ENCODE results near the gene ZNF267. TPM values are rescaled to one million over a fixed set of nuclear protein-coding genes. Genes with fewer than 3 reads are reported as not detected.
"Not testable (repeated sequence)": the region's sequence is repeated elsewhere in the genome, so short reads cannot be mapped to it uniquely, and the experiment has no call there.

ZNF267 gene
- total and polyA plus RNA-seq, 2 experiments from 2014 or later = 8.7 to 16.7 TPM

- Histone ChIP-seq H3K36me3 (peaks cover 15% of the 10 kb centered on the region), H3K9me3 (ENCODE audit: low read depth) (no peaks in the 10 kb centered on the region), H3K4me3 (no peak overlapping the region), H3K4me1 (ENCODE audit: low read depth) (no peaks in the 10 kb centered on the region), H3K27me3 (no peaks in the 10 kb centered on the region), H3K27ac (no peak overlapping the region)
- DNase-seq (ENCODE audit: low read depth in 1 of 2, low spot score in 1 of 2) = no peak
- TF ChIP-seq, protein P1, sequence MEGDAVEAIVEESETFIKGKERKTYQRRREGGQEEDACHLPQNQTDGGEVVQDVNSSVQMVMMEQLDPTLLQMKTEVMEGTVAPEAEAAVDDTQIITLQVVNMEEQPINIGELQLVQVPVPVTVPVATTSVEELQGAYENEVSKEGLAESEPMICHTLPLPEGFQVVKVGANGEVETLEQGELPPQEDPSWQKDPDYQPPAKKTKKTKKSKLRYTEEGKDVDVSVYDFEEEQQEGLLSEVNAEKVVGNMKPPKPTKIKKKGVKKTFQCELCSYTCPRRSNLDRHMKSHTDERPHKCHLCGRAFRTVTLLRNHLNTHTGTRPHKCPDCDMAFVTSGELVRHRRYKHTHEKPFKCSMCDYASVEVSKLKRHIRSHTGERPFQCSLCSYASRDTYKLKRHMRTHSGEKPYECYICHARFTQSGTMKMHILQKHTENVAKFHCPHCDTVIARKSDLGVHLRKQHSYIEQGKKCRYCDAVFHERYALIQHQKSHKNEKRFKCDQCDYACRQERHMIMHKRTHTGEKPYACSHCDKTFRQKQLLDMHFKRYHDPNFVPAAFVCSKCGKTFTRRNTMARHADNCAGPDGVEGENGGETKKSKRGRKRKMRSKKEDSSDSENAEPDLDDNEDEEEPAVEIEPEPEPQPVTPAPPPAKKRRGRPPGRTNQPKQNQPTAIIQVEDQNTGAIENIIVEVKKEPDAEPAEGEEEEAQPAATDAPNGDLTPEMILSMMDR (IDR thresholded peaks at IDR 0.05; ENCODE audit: low read depth, low read length) = no peak
Observed at GRCh38 chr16:31899505-31899904, 25.9 kb downstream of the ZNF267 start.

GRCh38 chr16:31904571-31904970 is 31.0 kb downstream of the ZNF267 start:
- H3K4me3 ChIP-seq; DNase-seq (ENCODE audit: low read depth in 1 of 2, low spot score in 1 of 2); H3K4me1 ChIP-seq (ENCODE audit: low read depth); H3K36me3 ChIP-seq; H3K27me3 ChIP-seq; H3K9me3 ChIP-seq (ENCODE audit: low read depth); H3K27ac ChIP-seq: not testable (repeated sequence)

GRCh38 chr16:31913668-31914067 is 40.1 kb downstream of the ZNF267 start:
- H3K36me3 ChIP-seq = peaks cover 15% of the 10 kb centered on the region
- TF ChIP-seq, protein P1 (IDR thresholded peaks at IDR 0.05; ENCODE audit: low read depth, low read length) = no peak
- H3K27me3 ChIP-seq = no peaks in the 10 kb centered on the region
- H3K4me3 ChIP-seq = no peak overlapping the region
- peaks cover 33% of the 10 kb centered on the region for H3K9me3 ChIP-seq (ENCODE audit: low read depth)
- no peak overlapping the region for H3K27ac ChIP-seq
- no peak for DNase-seq (ENCODE audit: low read depth in 1 of 2, low spot score in 1 of 2)
- no peaks in the 10 kb centered on the region for H3K4me1 ChIP-seq (ENCODE audit: low read depth)

DNA sequence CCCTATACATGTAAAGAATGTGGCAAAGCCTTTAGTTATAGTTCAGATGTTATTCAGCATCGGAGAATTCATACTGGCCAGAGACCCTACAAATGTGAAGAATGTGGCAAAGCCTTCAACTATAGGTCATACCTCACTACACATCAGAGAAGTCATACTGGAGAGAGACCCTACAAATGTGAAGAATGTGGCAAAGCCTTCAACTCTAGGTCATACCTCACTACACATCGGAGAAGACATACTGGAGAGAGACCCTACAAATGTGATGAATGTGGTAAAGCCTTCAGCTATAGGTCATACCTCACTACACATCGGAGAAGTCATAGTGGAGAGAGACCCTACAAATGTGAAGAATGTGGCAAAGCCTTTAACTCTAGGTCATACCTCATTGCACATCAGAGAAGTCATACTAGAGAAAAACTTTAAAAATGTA is 42.5 kb downstream of the ZNF267 start:
- H3K4me3 ChIP-seq = no peak overlapping the region
- peaks cover 33% of the 10 kb centered on the region for H3K9me3 ChIP-seq (ENCODE audit: low read depth)
- H3K36me3 ChIP-seq = peaks cover 15% of the 10 kb centered on the region
- DNase-seq (ENCODE audit: low read depth in 1 of 2, low spot score in 1 of 2) = no peak
- no peaks in the 10 kb centered on the region for H3K27me3 ChIP-seq
- no peak overlapping the region for H3K27ac ChIP-seq
- no peaks in the 10 kb centered on the region for H3K4me1 ChIP-seq (ENCODE audit: low read depth)
- TF ChIP-seq, protein P1 (IDR thresholded peaks at IDR 0.05; ENCODE audit: low read depth, low read length) = no peak

DNA sequence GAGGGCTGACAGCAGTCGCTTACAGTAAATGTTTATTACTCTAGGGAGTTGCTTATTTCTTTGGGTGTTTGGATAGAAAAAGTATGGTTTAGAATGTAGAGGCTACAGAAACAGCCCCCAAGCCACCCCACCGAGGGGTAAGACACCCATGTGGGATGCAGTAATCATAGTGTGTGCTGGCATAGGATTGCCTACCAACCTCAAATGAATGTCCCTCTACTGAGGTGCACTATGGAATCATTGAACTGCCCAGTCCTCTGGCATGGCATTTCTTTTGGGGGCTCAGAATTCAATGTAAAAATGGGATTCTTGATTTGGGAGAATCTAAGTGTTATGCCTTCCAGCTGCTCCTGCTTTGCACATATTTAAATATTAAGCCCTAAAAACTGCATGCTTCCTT is 46.8 kb downstream of the ZNF267 start:
- Histone ChIP-seq H3K36me3 (peaks cover 8% of the 10 kb centered on the region), H3K4me1 (ENCODE audit: low read depth) (no peaks in the 10 kb centered on the region), H3K27ac (no peak overlapping the region), H3K9me3 (ENCODE audit: low read depth) (peaks cover 18% of the 10 kb centered on the region), H3K4me3 (no peak overlapping the region), H3K27me3 (no peaks in the 10 kb centered on the region)
- no peak for DNase-seq (ENCODE audit: low read depth in 1 of 2, low spot score in 1 of 2)
- TF ChIP-seq, protein P1 (IDR thresholded peaks at IDR 0.05; ENCODE audit: low read depth, low read length) = no peak

- H3K4me3 ChIP-seq; H3K9me3 ChIP-seq (ENCODE audit: low read depth); H3K27me3 ChIP-seq; H3K4me1 ChIP-seq (ENCODE audit: low read depth); H3K27ac ChIP-seq; DNase-seq (ENCODE audit: low read depth in 1 of 2, low spot score in 1 of 2); H3K36me3 ChIP-seq: not testable (repeated sequence)
Observed at GRCh38 chr16:31951806-31952205, 78.2 kb downstream of the ZNF267 start.

GRCh38 chr16:31952206-31952605 is 78.6 kb downstream of the ZNF267 start:
- H3K27me3 ChIP-seq; H3K36me3 ChIP-seq; H3K4me3 ChIP-seq; DNase-seq (ENCODE audit: low read depth in 1 of 2, low spot score in 1 of 2); H3K4me1 ChIP-seq (ENCODE audit: low read depth); H3K27ac ChIP-seq; H3K9me3 ChIP-seq (ENCODE audit: low read depth): not testable (repeated sequence)

GRCh38 chr16:31956221-31956620 is 82.6 kb downstream of the ZNF267 start:
- H3K27me3 ChIP-seq; H3K9me3 ChIP-seq (ENCODE audit: low read depth); H3K4me3 ChIP-seq; H3K4me1 ChIP-seq (ENCODE audit: low read depth); H3K27ac ChIP-seq; DNase-seq (ENCODE audit: low read depth in 1 of 2, low spot score in 1 of 2); H3K36me3 ChIP-seq: not testable (repeated sequence)

GRCh38 chr16:31960186-31960910 is 86.7 kb downstream of the ZNF267 start:
- not testable (repeated sequence) for H3K27me3 ChIP-seq; H3K27ac ChIP-seq; H3K9me3 ChIP-seq (ENCODE audit: low read depth); H3K36me3 ChIP-seq; H3K4me3 ChIP-seq; DNase-seq (ENCODE audit: low read depth in 1 of 2, low spot score in 1 of 2); H3K4me1 ChIP-seq (ENCODE audit: low read depth)
